ELF-1 (cell line): ENCODE results near the gene WNT8A.
"Not testable (repeated sequence)": the region's sequence is repeated elsewhere in the genome, so short reads cannot be mapped to it uniquely, and the experiment has no call there.

Experiments
- DNase-seq: peaks from one replicate; pipeline ENCODE4 v3.0.0-alpha.2; 2016; ENCODE audit warnings: low read depth, low spot score

The WNT8A gene

GRCh38 chr5:138083702-138084101 lies at the start of gene WNT8A:
Gene WNT8A (plus strand): TSS chr5:138084033. CDS start chr5:138084128, 95 bp downstream.
- peak; percentile 52 for DNase-seq

- peak; percentile 81 for DNase-seq
Observed at GRCh38 chr5:138035605-138036537, 48.0 kb upstream of the WNT8A start.

GRCh38 chr5:138037271-138037670 lies 46.6 kb upstream of the WNT8A start:
- no peak for DNase-seq

GRCh38 chr5:138037907-138038633 lies 45.8 kb upstream of the WNT8A start:
- DNase-seq: no peak

- no peak for DNase-seq
Observed at GRCh38 chr5:138038826-138039225, 45.0 kb upstream of the WNT8A start.

- not testable (repeated sequence) for DNase-seq
Observed at GRCh38 chr5:138045283-138045682, 38.5 kb upstream of the WNT8A start.

- DNase-seq: no peak
Observed at GRCh38 chr5:138051441-138052296, 32.2 kb upstream of the WNT8A start.

- DNase-seq: not testable (repeated sequence)
Observed at GRCh38 chr5:138052718-138053117, 31.1 kb upstream of the WNT8A start.

- DNase-seq: no peak
Observed at GRCh38 chr5:138053554-138053953, 30.3 kb upstream of the WNT8A start.

GRCh38 chr5:138054206-138054605 lies 29.6 kb upstream of the WNT8A start:
- no peak for DNase-seq

GRCh38 chr5:138054847-138055558 lies 28.8 kb upstream of the WNT8A start:
- DNase-seq: peak; percentile 58

- no peak for DNase-seq
Observed at GRCh38 chr5:138064526-138064925, 19.3 kb upstream of the WNT8A start.

- peak; percentile 69 for DNase-seq
Observed at GRCh38 chr5:138065102-138065501, 18.7 kb upstream of the WNT8A start.

- DNase-seq: no peak
Observed at GRCh38 chr5:138067945-138068344, 15.9 kb upstream of the WNT8A start.

- peak; percentile 77 for DNase-seq
Observed at GRCh38 chr5:138068742-138069600, 14.9 kb upstream of the WNT8A start.

GRCh38 chr5:138070026-138070425 lies 13.8 kb upstream of the WNT8A start:
- not testable (repeated sequence) for DNase-seq

GRCh38 chr5:138077064-138077696 lies 6.7 kb upstream of the WNT8A start:
- peak; percentile 66 for DNase-seq

- DNase-seq: peak; percentile 48
Observed at GRCh38 chr5:138078006-138078643, 5.7 kb upstream of the WNT8A start.

- DNase-seq: peak; percentile 71
Observed at GRCh38 chr5:138082033-138082432, 1.8 kb upstream of the WNT8A start.
